A673 (cell line): ENCODE results near the gene RCC2.

ENCODE experiments used
- EZH2 ChIP-seq: fragments of 200-600 bp; sonication (generic); IDR thresholded peaks from 2 replicates; pipeline ENCODE4 v1.6.1; 2017; ENCODE audit warnings: borderline replicate concordance, low read depth, mild to moderate bottlenecking, mixed read lengths, antibody characterized with exemption, low read length; ENCODE audit not compliant: poor library complexity, severe bottlenecking
- TF ChIP-seq, protein P1 (sequence below): fragments of 300-800, 200-600 bp; sonication (generic); conservative IDR thresholded peaks from 2 replicates; pipeline ENCODE4 v1.5.1; 2017; ENCODE audit warnings: low read depth, mild to moderate bottlenecking, antibody characterized with exemption, low read length, moderate library complexity, mixed read lengths

GRCh38 chr1:17486242-17486641 is 46.8 kb upstream of the RCC2 start:
- TF ChIP-seq EZH2: no peak
- TF ChIP-seq, protein P1, sequence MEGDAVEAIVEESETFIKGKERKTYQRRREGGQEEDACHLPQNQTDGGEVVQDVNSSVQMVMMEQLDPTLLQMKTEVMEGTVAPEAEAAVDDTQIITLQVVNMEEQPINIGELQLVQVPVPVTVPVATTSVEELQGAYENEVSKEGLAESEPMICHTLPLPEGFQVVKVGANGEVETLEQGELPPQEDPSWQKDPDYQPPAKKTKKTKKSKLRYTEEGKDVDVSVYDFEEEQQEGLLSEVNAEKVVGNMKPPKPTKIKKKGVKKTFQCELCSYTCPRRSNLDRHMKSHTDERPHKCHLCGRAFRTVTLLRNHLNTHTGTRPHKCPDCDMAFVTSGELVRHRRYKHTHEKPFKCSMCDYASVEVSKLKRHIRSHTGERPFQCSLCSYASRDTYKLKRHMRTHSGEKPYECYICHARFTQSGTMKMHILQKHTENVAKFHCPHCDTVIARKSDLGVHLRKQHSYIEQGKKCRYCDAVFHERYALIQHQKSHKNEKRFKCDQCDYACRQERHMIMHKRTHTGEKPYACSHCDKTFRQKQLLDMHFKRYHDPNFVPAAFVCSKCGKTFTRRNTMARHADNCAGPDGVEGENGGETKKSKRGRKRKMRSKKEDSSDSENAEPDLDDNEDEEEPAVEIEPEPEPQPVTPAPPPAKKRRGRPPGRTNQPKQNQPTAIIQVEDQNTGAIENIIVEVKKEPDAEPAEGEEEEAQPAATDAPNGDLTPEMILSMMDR: no peak
